Non-pigmented ciliary epithelial cell (primary cell): ENCODE measurements around the gene FGL2.
"Not testable (repeated sequence)": the region's sequence is repeated elsewhere in the genome, so short reads cannot be mapped to it uniquely, and the experiment has no call there.

Source experiments
- DNase-seq: peaks from one replicate; pipeline ENCODE4 v3.0.0-alpha.2; 2010; ENCODE audit warnings: low read depth

FGL2 gene

GRCh38 chr7:77209479-77210139, 10.0 kb upstream of the FGL2 start:
- DNase-seq, result no peak

GRCh38 chr7:77208416-77208815, 8.8 kb upstream of the FGL2 start:
- no peak for DNase-seq

- no peak for DNase-seq
Measured at GRCh38 chr7:77205706-77206105, 6.1 kb upstream of the FGL2 start.

- DNase-seq, result no peak
Measured at GRCh38 chr7:77202481-77202976, 2.9 kb upstream of the FGL2 start.

- no peak for DNase-seq
Measured at GRCh38 chr7:77200542-77200941, 923 bp upstream of the FGL2 start.

- DNase-seq, result no peak
Measured at GRCh38 chr7:77197141-77197540, 2.5 kb downstream of the FGL2 start.

GRCh38 chr7:77188731-77189437, 10.7 kb downstream of the FGL2 start:
- no peak for DNase-seq

- no peak for DNase-seq
Measured at GRCh38 chr7:77185866-77186265, 13.8 kb downstream of the FGL2 start.

- DNase-seq, result no peak
Measured at GRCh38 chr7:77184990-77185389, 14.6 kb downstream of the FGL2 start.

GRCh38 chr7:77184463-77184862, 15.2 kb downstream of the FGL2 start:
- no peak for DNase-seq

GRCh38 chr7:77182261-77182660, 17.4 kb downstream of the FGL2 start:
- DNase-seq, result no peak

GRCh38 chr7:77181734-77182133, 17.9 kb downstream of the FGL2 start:
- DNase-seq, result no peak

- no peak for DNase-seq
Measured at GRCh38 chr7:77181015-77181595, 18.5 kb downstream of the FGL2 start.

GRCh38 chr7:77178024-77178423, 21.6 kb downstream of the FGL2 start:
- DNase-seq, result not testable (repeated sequence)

- not testable (repeated sequence) for DNase-seq
Measured at GRCh38 chr7:77177321-77177904, 22.2 kb downstream of the FGL2 start.

- DNase-seq, result not testable (repeated sequence)
Measured at GRCh38 chr7:77175274-77175800, 24.3 kb downstream of the FGL2 start.

- not testable (repeated sequence) for DNase-seq
Measured at GRCh38 chr7:77174418-77174817, 25.2 kb downstream of the FGL2 start.

GRCh38 chr7:77172437-77173172, 27.0 kb downstream of the FGL2 start:
- not testable (repeated sequence) for DNase-seq

GRCh38 chr7:77171073-77171472, 28.5 kb downstream of the FGL2 start:
- DNase-seq, result not testable (repeated sequence)

GRCh38 chr7:77157446-77157845, 42.2 kb downstream of the FGL2 start:
- DNase-seq, result no peak

GRCh38 chr7:77157034-77157433, 42.6 kb downstream of the FGL2 start:
- DNase-seq, result not testable (repeated sequence)
